GM21786 (cell line): Measurements from ENCODE around the gene GMPPA.

ENCODE experiments used
- ATAC-seq: cut with Tn5 transposase; IDR thresholded peaks from one replicate; pipeline ENCODE4 v1.9.1; 2021; ENCODE audit not compliant: unreplicated experiment

Gene GMPPA

GRCh38 chr2:219467736-219468075 is 31.0 kb upstream of the GMPPA start:
- no peak for ATAC-seq

GRCh38 chr2:219468410-219469185 is 30.1 kb upstream of the GMPPA start:
- ATAC-seq, result no peak

- no peak for ATAC-seq
Measured at GRCh38 chr2:219469186-219469724, 29.4 kb upstream of the GMPPA start.

GRCh38 chr2:219470429-219470828 is 28.3 kb upstream of the GMPPA start:
- ATAC-seq, result no peak

DNA sequence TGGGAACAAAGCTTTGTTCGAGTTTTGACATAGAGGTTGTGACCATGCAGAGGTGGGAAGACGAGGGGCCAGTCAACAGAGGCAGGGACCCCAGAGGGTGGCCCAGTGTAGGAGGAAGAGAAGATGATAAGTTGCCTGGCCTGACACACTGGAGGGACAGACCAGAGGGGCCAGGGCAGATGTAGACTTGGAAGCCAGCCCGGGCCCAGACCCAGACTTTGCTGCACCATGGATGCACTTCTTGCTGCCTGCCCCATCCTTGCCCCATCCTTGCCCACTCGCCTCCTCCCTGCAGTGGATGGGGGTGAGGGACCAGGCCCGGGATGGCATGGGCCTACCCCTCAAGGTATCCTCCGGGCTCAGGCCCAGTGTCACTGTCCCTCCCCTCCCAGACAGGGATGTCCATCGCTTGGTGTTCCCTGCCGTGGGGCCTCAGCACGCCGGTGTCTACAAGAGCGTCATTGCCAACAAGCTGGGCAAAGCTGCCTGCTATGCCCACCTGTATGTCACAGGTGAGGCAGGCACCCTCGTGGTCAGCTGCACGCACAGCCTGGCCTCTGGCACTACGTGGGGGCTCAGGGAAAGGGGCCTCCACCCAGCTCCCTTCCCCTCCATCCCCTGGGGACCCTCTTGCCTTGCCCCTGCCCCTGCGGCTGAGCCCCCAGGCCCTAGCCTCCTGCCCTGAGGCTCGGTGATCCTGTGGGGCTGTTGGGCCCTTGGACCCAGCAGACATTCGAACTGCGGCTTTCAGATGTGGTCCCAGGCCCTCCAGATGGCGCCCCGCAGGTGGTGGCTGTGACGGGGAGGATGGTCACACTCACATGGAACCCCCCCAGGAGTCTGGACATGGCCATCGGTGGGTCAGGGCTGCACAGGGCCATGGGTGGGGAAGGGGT is 27.0 kb upstream of the GMPPA start:
- ATAC-seq, result no peak

- no peak for ATAC-seq
Measured at GRCh38 chr2:219472629-219473187, 26.0 kb upstream of the GMPPA start.

- no peak for ATAC-seq
Measured at GRCh38 chr2:219473511-219473910, 25.2 kb upstream of the GMPPA start.

DNA sequence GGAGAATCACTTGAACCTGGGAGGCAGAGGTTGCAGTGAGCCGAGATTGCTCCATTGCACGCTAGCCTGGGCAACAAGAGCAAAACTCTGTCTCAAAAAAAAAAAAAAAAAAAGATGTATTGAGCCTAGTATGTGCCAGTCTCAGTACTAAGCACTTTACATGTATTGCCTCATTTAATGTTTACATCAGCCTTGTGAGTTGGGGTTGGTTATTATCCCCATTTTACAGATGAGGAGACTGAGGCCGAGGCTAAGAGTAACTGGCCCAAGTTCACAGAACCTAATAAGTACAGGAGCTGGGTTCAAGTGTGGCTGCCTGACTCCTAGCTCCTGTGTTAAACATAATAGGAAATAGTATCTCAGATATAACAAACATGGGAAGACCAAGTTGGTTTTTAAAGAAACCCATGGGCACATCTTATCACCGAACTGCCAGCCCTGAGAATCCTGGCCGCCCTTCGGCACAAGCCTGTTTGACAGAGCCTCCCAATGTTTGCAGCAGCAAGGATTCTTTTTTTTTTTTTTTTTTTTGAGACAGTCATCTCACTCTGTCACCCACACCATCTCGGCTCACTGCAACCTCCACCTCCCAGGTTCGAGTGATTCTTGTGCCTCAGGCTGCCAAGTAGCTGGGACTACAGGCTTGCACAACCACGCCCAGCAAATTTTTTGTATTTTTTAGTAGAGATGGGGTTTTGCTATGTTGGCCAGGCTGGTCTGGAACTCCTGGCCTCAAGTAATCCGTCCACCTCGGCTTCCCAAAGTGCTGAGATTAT is 24.2 kb upstream of the GMPPA start:
- ATAC-seq, result no peak

- no peak for ATAC-seq
Measured at GRCh38 chr2:219475278-219475677, 23.4 kb upstream of the GMPPA start.

DNA sequence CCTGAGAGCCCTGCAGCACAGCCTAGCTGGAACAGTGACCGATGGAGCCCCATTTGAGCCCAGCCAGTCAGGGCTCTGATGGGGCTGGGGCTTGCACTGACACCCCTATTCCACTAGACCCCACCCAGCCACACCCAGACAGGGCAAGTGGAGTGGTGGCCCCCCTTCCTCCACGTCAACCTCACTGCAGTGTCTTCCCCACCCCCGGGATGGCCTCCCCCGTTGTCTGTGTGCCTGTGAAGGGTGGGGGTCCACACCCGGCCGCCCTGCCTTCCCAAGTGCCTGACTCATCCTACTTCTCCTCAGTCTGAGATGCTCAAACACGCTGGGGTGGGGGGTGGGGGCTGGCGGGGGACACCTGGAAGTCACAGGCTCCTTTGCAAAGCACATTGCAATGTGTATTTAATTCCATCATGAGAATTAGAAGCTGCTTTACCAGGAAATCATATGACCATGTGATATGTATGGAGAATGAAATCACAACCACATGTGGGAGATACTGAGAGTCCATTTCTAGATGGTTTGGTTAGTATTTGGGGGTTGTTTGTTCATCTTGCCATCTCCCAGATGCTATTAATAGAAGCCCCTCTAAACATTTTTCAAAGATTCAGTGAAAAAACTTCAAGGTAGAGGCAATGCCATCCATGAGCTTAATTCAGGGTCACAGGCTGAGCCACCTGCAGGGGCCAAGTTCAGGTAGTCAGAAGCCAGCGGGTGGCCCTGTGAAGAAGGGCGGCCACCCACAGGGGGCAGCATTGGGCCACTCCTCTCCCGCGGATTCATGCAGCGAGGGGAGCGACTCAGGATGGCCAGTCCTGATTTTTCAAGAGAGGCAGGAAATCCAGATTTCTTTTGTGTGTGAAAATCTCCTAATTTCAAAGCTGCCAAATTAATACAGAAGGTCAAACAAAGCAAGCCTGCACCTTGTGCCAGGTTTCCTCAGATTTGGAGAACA is 22.7 kb upstream of the GMPPA start:
- ATAC-seq, result no peak

DNA sequence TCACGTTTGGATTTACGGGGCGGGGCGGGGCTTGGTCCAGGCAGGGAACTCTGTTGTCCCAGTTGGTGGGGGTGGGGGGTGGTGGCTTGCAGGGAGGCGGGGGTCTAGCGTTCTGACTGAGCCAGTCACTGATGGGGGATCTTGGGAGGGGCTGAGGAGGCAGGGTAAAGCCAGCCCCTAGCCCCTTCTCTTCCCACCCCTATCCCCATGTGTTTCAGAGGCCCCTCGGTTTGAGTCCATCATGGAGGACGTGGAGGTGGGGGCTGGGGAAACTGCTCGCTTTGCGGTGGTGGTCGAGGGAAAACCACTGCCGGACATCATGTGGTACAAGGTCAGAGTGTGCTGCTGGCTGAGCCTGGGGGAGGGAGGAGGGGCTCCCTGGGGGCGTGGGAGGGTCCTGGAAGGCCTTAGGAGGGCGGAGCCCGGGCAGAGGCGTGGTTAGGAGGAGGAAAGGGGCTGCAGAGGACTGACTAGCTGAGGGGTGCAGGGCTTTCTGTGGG is 22.0 kb upstream of the GMPPA start:
- ATAC-seq, result no peak

GRCh38 chr2:219477179-219477578 is 21.5 kb upstream of the GMPPA start:
- no peak for ATAC-seq

GRCh38 chr2:219477815-219478214 is 20.9 kb upstream of the GMPPA start:
- ATAC-seq, result no peak

DNA sequence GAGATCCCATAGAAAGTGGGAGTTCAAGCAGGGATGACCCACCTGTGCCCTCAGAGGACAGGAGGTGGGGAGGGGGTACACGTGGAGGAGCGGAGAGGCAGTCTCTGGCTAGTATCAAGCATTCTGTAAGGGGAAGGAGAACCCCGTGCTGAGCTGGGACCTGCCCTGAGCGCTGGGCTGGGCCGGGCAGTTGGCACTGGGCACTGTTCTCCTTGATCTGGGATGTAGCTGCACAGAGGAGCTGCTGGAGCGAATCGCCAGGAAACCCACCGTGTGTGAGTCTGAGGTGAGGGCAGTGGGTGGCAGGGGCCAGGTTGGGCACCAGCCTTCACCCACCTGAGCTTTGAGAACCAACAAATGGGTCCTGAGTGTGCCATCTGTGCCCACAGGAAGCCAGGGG is 19.8 kb upstream of the GMPPA start:
- ATAC-seq, result no peak

DNA sequence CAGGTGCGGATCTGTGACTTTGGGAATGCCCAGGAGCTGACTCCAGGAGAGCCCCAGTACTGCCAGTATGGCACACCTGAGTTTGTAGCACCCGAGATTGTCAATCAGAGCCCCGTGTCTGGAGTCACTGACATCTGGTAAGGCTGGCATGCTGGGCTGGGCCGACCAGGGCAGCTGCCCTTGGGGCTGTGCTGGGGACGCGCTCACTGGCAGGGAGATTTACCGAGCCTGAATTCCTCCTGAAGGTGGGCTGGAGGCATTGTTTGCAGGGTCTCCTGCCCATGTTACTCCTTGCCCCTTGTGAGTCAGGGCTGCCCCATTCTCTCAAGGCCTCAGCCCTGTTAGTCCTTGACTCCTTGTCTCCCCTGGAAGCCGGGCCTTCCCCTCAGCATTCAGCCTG is 18.7 kb upstream of the GMPPA start:
- no peak for ATAC-seq

- no peak for ATAC-seq
Measured at GRCh38 chr2:219482674-219483405, 15.9 kb upstream of the GMPPA start.

- ATAC-seq, result no peak
Measured at GRCh38 chr2:219483451-219484342, 15.0 kb upstream of the GMPPA start.
